GM23248 (cell line): Measurements from ENCODE around the gene TMTC3.

Experiments used
- EZH2 ChIP-seq: fragments of 200-600 bp; sonication (generic); IDR thresholded peaks from 2 replicates; pipeline ENCODE4 v1.6.1; 2018; ENCODE audit warnings: antibody characterized with exemption, mild to moderate bottlenecking; ENCODE audit not compliant: insufficient read depth, poor library complexity, severe bottlenecking
- EZH2phosphoT487 ChIP-seq: fragments of 200-600 bp; sonication (generic); IDR thresholded peaks from 2 replicates; pipeline ENCODE4 v1.6.1; 2018; ENCODE audit warnings: antibody characterized with exemption, moderate library complexity, mild to moderate bottlenecking, low read depth; ENCODE audit not compliant: insufficient read depth

DNA sequence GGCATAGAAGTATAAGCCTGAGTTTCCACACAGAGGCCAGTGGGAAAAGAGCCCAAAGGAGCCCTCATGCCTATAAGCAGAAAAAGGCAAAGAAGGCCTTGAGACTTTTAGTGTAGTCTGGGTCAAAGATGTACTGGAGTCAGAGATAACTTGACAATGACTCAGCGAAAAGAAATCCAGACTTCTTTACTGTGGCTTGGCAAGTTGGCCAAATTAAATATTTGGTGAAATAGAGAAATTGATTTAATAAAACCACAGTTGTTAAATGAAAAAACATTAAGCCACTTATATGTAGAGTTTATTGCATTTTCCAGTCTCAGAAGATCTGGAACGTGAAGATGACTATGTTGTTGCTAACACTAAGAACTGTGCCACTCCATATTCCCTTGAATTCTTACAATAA lies 105.1 kb downstream of the TMTC3 start:
- no peak for TF ChIP-seq EZH2
- 0 out of 2 replicates have a peak, but pooled peaks have one; percentile 50 for TF ChIP-seq EZH2phosphoT487
